Mesenchymal stem cell (in vitro differentiated cells and primary cell): ENCODE measurements around the gene TMEM63A.

Experiments
- DNase-seq: peaks from one replicate; pipeline ENCODE4 v3.0.0-alpha.2; 2013
- H2AFZ ChIP-seq: one replicate; pipeline ENCODE4 v1.6.1; 2013; ENCODE audit warnings: low read depth, mild to moderate bottlenecking, control low read depth, inconsistent platforms, low read length, moderate library complexity
- H2AK5ac ChIP-seq: 2 replicates; pipeline ENCODE4 v1.6.1; 2013; ENCODE audit warnings: low read length, moderate library complexity, mild to moderate bottlenecking, inconsistent platforms; ENCODE audit not compliant: severe bottlenecking
- H2BK120ac ChIP-seq: one replicate; pipeline ENCODE4 v1.6.1; 2013; ENCODE audit warnings: low read depth, mild to moderate bottlenecking, inconsistent platforms, low read length, moderate library complexity
- H2BK12ac ChIP-seq, 2 experiments: one replicate each; pipeline ENCODE4 v1.6.1; 2013; ENCODE audit warnings: inconsistent platforms in 2 of 2, low read length in 2 of 2, mild to moderate bottlenecking in 2 of 2, moderate library complexity in 2 of 2, control low read depth in 1 of 2
- H2BK15ac ChIP-seq: one replicate; pipeline ENCODE4 v1.6.1; 2013; ENCODE audit warnings: mild to moderate bottlenecking, low read depth, inconsistent platforms; ENCODE audit not compliant: poor library complexity, severe bottlenecking
- H2BK5ac ChIP-seq: 2 replicates; pipeline ENCODE4 v1.6.1; 2013; ENCODE audit warnings: low read depth, mild to moderate bottlenecking, low read length, control low read depth, inconsistent platforms; ENCODE audit not compliant: poor library complexity, severe bottlenecking
- H3K14ac ChIP-seq, 2 experiments: one replicate each; pipeline ENCODE4 v1.6.1; 2013; ENCODE audit warnings: inconsistent platforms in 2 of 2, low read length in 2 of 2, control low read depth in 1 of 2, mild to moderate bottlenecking in 1 of 2, moderate library complexity in 1 of 2
- H3K18ac ChIP-seq, 2 experiments: one replicate each; pipeline ENCODE4 v1.6.1; 2013; ENCODE audit warnings: inconsistent platforms in 2 of 2, low read length in 2 of 2, control low read depth in 1 of 2, low read depth in 1 of 2, mild to moderate bottlenecking in 1 of 2
- H3K23ac ChIP-seq, 2 experiments: one replicate each; pipeline ENCODE4 v1.6.1; 2013; ENCODE audit warnings: inconsistent platforms in 2 of 2, low read length in 2 of 2, mild to moderate bottlenecking in 2 of 2, moderate library complexity in 2 of 2, control low read depth in 1 of 2
- H3K27ac ChIP-seq: 2 replicates; pipeline ENCODE4 v1.5.1; 2013; ENCODE audit warnings: mild to moderate bottlenecking, moderate library complexity, low read length, control low read depth, inconsistent platforms; ENCODE audit not compliant: poor library complexity, severe bottlenecking
- H3K27me3 ChIP-seq, 2 experiments: 2 replicates each; pipeline versions ENCODE4 v1.6.1 to v1.7.0; 2013; ENCODE audit warnings: low read length in 2 of 2, mild to moderate bottlenecking in 2 of 2, moderate library complexity in 2 of 2, control low read depth in 1 of 2, inconsistent platforms in 1 of 2; ENCODE audit not compliant: control insufficient read depth in 1 of 2, insufficient read depth in 1 of 2
- H3K36me3 ChIP-seq, 2 experiments: 2 replicates each; pipeline versions ENCODE4 v1.6.1 to v1.7.0; 2013; ENCODE audit warnings: low read length in 2 of 2, control low read depth in 1 of 2, inconsistent platforms in 1 of 2, low read depth in 1 of 2, mild to moderate bottlenecking in 1 of 2; ENCODE audit not compliant: insufficient read depth in 2 of 2, control insufficient read depth in 1 of 2
- H3K4ac ChIP-seq, 2 experiments: one replicate each; pipeline ENCODE4 v1.6.1; 2013; ENCODE audit warnings: inconsistent platforms in 2 of 2, low read length in 2 of 2, mild to moderate bottlenecking in 2 of 2, moderate library complexity in 2 of 2, control low read depth in 1 of 2, low read depth in 1 of 2
- H3K4me1 ChIP-seq: 2 replicates; pipeline ENCODE4 v1.6.1; 2013; ENCODE audit warnings: low read depth, low read length, control low read depth; ENCODE audit not compliant: control insufficient read depth, insufficient read depth
- H3K4me2 ChIP-seq: 2 replicates; pipeline ENCODE4 v1.6.1; 2013; ENCODE audit warnings: low read length, mild to moderate bottlenecking, inconsistent platforms; ENCODE audit not compliant: poor library complexity, severe bottlenecking
- H3K4me3 ChIP-seq, 2 experiments: 2 replicates each; pipeline versions ENCODE4 v1.5.1 to v1.7.0; 2013; ENCODE audit warnings: low read length in 2 of 2, mild to moderate bottlenecking in 2 of 2, control low read depth in 1 of 2, low read depth in 1 of 2; ENCODE audit not compliant: insufficient read depth in 1 of 2
- H3K79me1 ChIP-seq: replicated peaks from 2 replicates; pipeline ENCODE4 v1.6.1; 2013; ENCODE audit warnings: mild to moderate bottlenecking, control low read depth, low read length, inconsistent platforms; ENCODE audit not compliant: poor library complexity, severe bottlenecking
- H3K9ac ChIP-seq: 2 replicates; pipeline ENCODE4 v1.7.0; 2013; ENCODE audit warnings: mild to moderate bottlenecking, low read length, moderate library complexity
- H3K9me3 ChIP-seq: 2 replicates; pipeline ENCODE4 v1.7.0; 2013; ENCODE audit warnings: mild to moderate bottlenecking, low read length; ENCODE audit not compliant: control insufficient read depth
- H4K8ac ChIP-seq: one replicate; pipeline ENCODE4 v1.6.1; 2013; ENCODE audit warnings: inconsistent platforms, mild to moderate bottlenecking, low read length, moderate library complexity
- H4K91ac ChIP-seq: one replicate; pipeline ENCODE4 v1.6.1; 2013; ENCODE audit warnings: mild to moderate bottlenecking, low read length, inconsistent platforms
- WGBS: methylation state at CpG from one replicate; pipeline ENCODE4 v1.1.7; 2013; ENCODE audit warnings: mixed read lengths; 5-methylcytosine and 5-hydroxymethylcytosine counted together

Gene TMEM63A

DNA sequence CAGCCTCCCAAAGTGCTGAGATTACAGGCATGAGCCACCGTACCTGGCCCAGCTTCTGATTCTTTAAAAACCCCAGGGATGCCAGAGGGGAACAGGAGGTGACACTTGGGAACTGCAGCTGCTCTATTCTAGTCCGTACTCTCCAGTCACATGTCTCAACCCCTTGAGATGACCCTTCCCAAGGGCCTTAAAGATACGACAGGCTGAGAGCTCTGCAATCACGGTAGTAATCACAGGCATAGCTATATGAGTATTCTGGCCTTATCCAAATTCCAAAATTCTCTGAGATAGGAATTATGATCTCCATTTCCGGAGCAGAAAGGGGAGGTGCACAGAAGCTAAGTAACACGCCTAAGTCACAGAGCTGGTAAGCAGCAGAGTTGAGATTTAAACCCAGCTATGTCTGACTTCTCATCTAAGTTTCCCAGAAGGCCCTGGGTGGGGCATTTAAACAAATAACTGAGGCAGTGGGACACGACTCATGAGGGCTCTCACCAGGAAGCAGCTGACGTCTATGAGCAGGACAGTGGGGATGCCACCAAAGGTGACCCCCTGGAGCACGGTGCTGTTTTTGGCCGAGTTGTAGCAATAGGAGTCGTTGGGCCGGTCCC is 5.2 kb downstream of the TMEM63A start:
- H3K9ac ChIP-seq, result no peak overlapping the region
- no peak overlapping the region for H2BK120ac ChIP-seq
- no peak overlapping the region for H2BK5ac ChIP-seq
- no peak for DNase-seq
- no peak overlapping the region for H3K18ac ChIP-seq
- H3K9me3 ChIP-seq, result no peaks in the 10 kb centered on the region
- no peaks in the 10 kb centered on the region for H3K27me3 ChIP-seq
- H3K4me1 ChIP-seq, result peaks cover 20% of the 10 kb centered on the region
- H4K8ac ChIP-seq, result no peak overlapping the region
- H2BK12ac ChIP-seq, result no peak overlapping the region
- H3K4me2 ChIP-seq, result no peak overlapping the region
- H2AFZ ChIP-seq, result no peak overlapping the region
- no peak overlapping the region for H3K4ac ChIP-seq
- no peak overlapping the region for H2AK5ac ChIP-seq
- no peak overlapping the region for H2BK15ac ChIP-seq
- H3K23ac ChIP-seq, result no peak overlapping the region
- H3K79me1 ChIP-seq, result peaks cover 26% of the 10 kb centered on the region
- peaks cover 26 to 38% of the 10 kb centered on the region in 2 experiments for H3K36me3 ChIP-seq
- H3K4me3 ChIP-seq, result no peak overlapping the region
- 93% methylated on average over 12 of the region's 12 CpGs for WGBS
- no peak overlapping the region for H4K91ac ChIP-seq
- no peak overlapping the region for H3K27ac ChIP-seq
- no peak overlapping the region for H3K14ac ChIP-seq

DNA sequence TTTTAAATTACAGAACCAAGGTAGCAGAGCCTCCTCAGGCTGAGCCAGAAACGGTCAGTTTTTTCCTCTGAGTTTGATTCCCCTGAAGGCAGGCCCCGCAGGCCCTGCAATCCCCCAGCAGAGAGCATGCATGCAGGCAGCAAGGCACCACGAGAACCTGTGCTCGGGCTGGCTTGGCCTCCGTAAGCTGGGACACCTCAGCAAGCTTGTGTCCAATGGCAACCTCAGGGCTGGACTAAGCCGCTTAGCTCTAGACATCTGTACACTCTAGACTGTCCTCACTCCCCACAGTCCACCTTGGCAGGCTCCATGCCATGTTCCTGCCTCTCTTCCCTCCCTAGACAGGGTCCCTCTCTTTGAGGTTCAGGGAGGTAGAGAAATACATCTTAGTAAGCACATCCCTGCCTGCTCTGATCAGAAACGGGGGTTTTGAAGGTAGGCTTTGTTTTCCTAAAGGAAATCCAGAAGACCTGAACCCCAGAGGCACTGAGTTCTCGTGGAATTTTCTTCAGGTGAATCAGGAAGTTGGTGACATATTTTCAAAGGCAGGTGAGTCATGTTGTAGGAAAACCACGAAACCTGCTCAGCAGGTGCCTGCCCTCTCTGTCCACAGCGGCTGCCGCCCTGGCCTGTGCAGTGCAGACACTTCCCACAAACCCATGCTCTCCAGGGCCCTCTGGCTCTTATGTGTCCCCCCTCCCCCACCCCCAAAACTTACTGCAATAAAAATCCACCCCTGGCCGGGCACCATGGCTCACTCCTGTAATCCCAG is 7.0 kb downstream of the TMEM63A start:
- H2BK5ac ChIP-seq, result no peak overlapping the region
- no peak overlapping the region for H4K8ac ChIP-seq
- no peak overlapping the region for H3K4ac ChIP-seq
- no peak overlapping the region for H3K27ac ChIP-seq
- DNase-seq, result no peak
- no peak overlapping the region for H3K4me2 ChIP-seq
- H3K79me1 ChIP-seq, result peaks cover 21% of the 10 kb centered on the region
- no peak overlapping the region for H2AFZ ChIP-seq
- H4K91ac ChIP-seq, result no peak overlapping the region
- no peak overlapping the region for H3K9ac ChIP-seq
- no peak overlapping the region for H2BK12ac ChIP-seq
- no peak overlapping the region for H3K18ac ChIP-seq
- no peak overlapping the region for H2BK120ac ChIP-seq
- H3K36me3 ChIP-seq, result peaks cover 32 to 55% of the 10 kb centered on the region in 2 experiments
- H3K14ac ChIP-seq, result no peak overlapping the region
- H2BK15ac ChIP-seq, result no peak overlapping the region
- no peaks in the 10 kb centered on the region for H3K27me3 ChIP-seq
- WGBS, result 90% methylated on average over 12 of the region's 12 CpGs
- H3K4me1 ChIP-seq, result peaks cover 16% of the 10 kb centered on the region
- H3K9me3 ChIP-seq, result no peaks in the 10 kb centered on the region
- H2AK5ac ChIP-seq, result no peak overlapping the region
- H3K23ac ChIP-seq, result no peak overlapping the region
- H3K4me3 ChIP-seq, result no peak overlapping the region

DNA sequence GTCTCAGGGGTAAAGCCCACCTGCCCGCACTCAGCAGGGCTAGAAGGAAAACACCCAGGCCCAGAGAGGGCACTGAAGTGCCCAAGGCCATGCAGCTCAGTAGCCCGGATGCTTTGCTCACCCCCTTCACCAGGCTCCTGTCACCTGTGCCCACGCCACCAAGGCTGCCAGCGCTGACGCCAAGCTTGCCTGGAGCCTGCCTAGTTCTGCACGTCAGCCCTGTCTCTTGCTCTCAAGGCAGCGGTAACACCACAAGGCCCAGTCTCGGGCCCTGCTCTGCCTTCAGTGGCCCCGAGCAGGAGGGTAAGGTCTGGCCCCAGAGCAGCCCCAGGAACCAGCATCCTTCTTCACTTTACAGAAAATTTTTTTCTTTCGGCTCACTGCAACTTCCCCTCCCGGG is 7.7 kb downstream of the TMEM63A start:
- H4K8ac ChIP-seq, result no peak overlapping the region
- no peak overlapping the region for H3K18ac ChIP-seq
- no peaks in the 10 kb centered on the region for H3K27me3 ChIP-seq
- H3K9me3 ChIP-seq, result no peaks in the 10 kb centered on the region
- H3K9ac ChIP-seq, result no peak overlapping the region
- H3K4ac ChIP-seq, result no peak overlapping the region
- no peak overlapping the region for H2AK5ac ChIP-seq
- no peak overlapping the region for H3K14ac ChIP-seq
- H2BK5ac ChIP-seq, result no peak overlapping the region
- WGBS, result 98% methylated on average over 11 of the region's 11 CpGs
- H2AFZ ChIP-seq, result no peak overlapping the region
- H4K91ac ChIP-seq, result no peak overlapping the region
- H2BK12ac ChIP-seq, result no peak overlapping the region
- peaks cover 15% of the 10 kb centered on the region for H3K4me1 ChIP-seq
- H3K79me1 ChIP-seq, result peaks cover 15% of the 10 kb centered on the region
- H2BK120ac ChIP-seq, result no peak overlapping the region
- no peak for DNase-seq
- no peak overlapping the region for H2BK15ac ChIP-seq
- H3K36me3 ChIP-seq, result peaks cover 36 to 60% of the 10 kb centered on the region in 2 experiments
- no peak overlapping the region for H3K4me3 ChIP-seq
- no peak overlapping the region for H3K4me2 ChIP-seq
- no peak overlapping the region for H3K23ac ChIP-seq
- H3K27ac ChIP-seq, result no peak overlapping the region

DNA sequence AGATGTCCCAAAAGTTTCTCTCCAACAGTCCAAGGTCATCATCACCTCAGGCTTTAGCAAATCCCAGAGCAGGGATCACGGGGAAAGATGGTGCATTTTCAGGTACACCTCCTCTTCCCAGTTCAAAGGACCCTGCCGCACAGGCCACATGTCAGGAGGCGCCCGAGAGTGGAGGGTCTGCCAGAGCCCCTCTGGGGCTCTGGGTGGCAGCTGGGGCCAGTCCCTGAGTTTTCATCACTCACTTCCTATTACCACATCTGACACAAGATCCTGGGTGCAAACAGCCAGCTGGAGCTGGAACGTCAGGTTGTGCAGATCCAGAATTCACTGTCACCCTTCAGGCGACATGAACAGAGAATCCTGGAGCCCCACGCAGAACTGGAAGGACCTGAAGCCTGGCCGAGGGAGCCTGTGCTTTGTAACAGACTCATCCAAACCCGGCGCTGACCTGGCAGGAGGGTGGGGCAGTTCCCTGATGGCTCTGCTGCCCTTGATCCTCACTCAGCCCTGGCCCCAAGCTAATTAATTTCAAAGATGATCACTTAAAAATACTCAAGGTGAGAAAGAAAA is 8.8 kb downstream of the TMEM63A start:
- Histone ChIP-seq H3K9me3 (no peaks in the 10 kb centered on the region), H3K4me3 (no peak overlapping the region), H2BK5ac (no peak overlapping the region), H2AFZ (no peak overlapping the region), H2AK5ac (no peak overlapping the region), H3K27me3 (no peaks in the 10 kb centered on the region), H4K8ac (no peak overlapping the region), H3K9ac (no peak overlapping the region), H3K36me3 (peaks cover 39 to 71% of the 10 kb centered on the region in 2 experiments), H3K4me2 (no peak overlapping the region), H2BK12ac (no peak overlapping the region), H3K4me1 (peaks cover 15% of the 10 kb centered on the region), H3K23ac (no peak overlapping the region), H3K27ac (no peak overlapping the region), H2BK15ac (no peak overlapping the region), H3K18ac (no peak overlapping the region), H3K79me1 (peaks cover 6% of the 10 kb centered on the region), H4K91ac (no peak overlapping the region), H2BK120ac (no peak overlapping the region), H3K4ac (no peak overlapping the region), H3K14ac (no peak overlapping the region)
- WGBS, result 96% methylated on average over 10 of the region's 10 CpGs
- DNase-seq, result no peak
